HG03442 (cell line): ENCODE results near the gene SPDYE16.
A peak's percentile ranks its signal among the peaks of the same experiment; 100 is the strongest.
"Not testable (repeated sequence)": the region's sequence is repeated elsewhere in the genome, so short reads cannot be mapped to it uniquely, and the experiment has no call there.

Source experiments
- ATAC-seq: cut with Tn5 transposase; IDR thresholded peaks from one replicate; pipeline ENCODE4 v1.9.1; 2021; ENCODE audit warnings: mild to moderate bottlenecking, moderate library complexity; ENCODE audit not compliant: unreplicated experiment

Gene SPDYE16

DNA sequence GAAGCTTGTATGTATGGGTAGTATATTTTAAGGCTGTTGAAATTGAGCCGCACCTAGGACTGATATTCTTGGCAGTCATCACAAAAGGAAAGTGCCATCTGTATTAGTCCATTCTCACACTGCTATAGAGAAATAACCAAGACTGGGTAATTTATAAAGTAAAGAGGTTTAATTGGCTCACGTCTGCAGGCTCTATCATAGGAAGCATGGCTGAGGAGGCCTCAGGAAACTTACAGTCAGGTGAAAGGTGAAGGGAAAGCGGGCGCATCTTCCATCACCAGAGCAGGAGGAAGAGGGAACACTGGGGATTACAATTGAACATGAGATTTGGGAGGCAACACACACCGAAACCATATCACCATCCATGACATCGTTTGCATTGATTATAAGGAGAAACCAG lies 8.9 kb upstream of the SPDYE16 start:
- not testable (repeated sequence) for ATAC-seq

GRCh38 chr7:76549855-76550248 lies 6.8 kb upstream of the SPDYE16 start:
- ATAC-seq: not testable (repeated sequence)

DNA sequence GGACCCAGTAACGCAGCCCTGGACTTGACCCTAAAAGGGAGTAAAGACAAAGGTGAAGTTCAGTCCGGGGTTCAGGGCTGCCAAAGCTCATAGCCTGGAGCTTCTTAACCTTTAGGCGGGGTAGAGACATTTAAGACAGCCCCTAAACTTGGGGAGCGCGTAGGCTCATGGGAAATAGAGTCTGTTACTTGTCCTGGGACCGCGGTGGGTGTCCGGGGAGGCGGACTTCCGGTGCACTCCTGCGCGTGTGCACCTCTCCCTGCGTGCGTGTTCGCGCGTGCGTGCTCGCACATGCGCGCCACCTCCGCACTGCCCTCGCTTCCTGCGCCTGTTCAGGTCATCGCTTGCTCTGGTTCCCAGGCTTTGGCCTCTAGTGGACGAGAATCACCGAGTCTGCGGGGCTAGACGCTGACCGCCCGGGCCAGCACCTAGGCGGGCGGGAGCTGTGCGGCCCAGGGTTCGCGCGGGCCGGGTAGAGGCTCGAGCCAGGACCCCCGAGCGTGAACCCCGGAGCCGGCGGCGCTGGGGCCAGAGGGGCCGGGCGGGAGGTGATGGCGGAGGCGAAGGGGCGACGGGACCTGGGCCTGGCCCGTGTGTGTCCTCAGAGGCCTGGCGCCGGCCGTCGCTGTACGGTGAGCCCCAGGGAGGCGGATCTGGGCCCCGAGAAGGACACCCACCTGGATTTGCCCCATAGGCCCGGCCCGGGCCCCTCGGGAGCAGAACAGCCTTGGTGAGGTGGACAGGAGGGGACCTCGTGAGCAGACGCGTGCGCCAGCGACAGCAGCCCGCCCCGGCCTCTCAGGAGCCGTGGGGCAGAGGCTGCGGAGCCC lies 6.1 kb upstream of the SPDYE16 start:
- peak; percentile 98 for ATAC-seq

- ATAC-seq: not testable (repeated sequence)
These were observed 11.5 kb downstream of the SPDYE16 start for GRCh38 chr7:76531643-76532042.

- not testable (repeated sequence) for ATAC-seq
These were observed 16.9 kb downstream of the SPDYE16 start for GRCh38 chr7:76526183-76526582.

- not testable (repeated sequence) for ATAC-seq
These were observed 26.2 kb downstream of the SPDYE16 start for GRCh38 chr7:76516932-76517331.

- ATAC-seq: peak; percentile 72
These were observed 27.1 kb downstream of the SPDYE16 start for GRCh38 chr7:76515999-76516443.

DNA sequence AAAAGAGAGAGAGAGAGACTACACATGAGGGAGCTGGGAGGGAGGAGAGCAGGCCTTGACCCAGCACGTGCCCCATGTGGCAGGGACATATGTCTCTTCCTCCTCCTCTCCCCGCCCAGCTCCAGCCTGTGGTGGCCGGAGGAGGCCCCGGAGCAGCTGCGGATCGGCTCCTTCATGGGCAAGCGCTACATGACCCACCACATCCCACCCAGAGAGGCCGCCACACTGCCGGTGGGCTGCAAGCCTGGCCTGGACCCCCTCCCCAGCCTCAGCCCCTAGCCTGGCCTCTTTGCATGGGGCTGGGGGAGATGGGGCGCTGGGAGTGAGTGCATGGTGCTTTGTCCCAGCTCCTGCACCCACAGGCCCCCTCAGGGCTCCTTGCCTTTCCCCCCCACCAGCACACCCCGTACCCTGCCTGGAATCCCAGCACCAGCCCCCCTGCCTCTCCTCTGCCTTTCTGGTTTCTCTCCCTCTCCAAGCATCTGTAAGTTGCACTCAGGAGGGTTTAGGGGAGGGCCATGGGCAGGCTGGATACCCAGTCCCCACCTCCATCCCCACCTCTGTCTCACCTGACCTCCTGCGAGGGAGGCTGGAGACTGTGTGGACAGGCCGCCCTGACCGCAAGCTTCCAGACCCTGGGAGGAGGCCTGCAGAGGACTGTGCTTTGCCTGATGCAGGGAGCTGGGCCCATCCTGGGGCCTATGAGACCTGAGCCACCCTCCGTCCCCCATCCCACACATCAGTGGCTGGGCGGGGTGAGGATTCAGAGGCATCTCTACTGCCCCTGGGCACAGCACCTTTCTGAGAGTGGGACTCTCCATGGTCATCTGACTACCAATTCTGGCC lies 27.9 kb downstream of the SPDYE16 start:
- ATAC-seq: no peak

GRCh38 chr7:76513817-76514799 lies 29.0 kb downstream of the SPDYE16 start:
- no peak for ATAC-seq

DNA sequence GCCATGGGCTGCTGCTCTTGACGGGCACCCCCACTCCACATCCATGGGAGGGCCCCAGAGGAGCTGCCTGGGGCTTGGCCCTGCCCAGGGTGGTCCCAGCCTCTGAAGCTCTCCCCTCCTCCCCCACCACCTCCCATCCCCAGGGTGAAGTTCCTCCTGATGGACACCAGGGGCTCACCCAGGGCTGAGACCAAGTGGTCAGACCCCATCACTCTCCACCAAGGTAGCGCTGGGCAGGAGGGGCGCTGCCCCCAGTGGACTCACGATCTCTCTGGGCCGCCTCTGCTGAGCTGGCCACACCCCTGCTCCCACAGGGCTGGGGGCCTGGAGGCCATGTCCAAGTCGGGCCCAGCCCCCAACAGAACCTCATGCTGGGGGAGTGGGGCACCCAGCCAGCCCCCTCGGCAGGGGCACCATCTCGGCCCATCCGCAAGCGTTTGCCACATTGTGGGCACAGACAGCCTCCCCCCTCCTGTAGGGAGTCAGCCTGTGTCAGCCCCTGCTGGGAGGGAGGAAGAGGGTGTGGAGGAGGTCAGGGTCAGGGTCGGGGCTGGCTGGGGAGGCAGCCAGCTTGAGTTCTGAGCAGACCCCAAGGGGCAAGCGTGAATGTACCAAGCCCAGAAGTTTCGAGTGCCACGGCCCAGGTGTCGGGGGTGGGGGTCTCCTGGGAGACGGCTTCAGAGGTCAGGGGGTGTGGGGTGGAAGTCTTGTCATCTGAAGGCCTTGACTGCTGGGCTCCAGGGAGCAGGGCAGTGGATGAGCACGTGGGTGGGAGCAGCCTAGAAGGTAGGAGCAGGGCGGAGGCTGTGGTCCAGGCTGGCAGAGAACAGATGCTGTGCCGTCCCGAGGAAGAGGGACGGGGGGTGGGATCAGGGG lies 29.9 kb downstream of the SPDYE16 start:
- no peak for ATAC-seq

- not testable (repeated sequence) for ATAC-seq
These were observed 30.9 kb downstream of the SPDYE16 start for GRCh38 chr7:76511911-76512885.

DNA sequence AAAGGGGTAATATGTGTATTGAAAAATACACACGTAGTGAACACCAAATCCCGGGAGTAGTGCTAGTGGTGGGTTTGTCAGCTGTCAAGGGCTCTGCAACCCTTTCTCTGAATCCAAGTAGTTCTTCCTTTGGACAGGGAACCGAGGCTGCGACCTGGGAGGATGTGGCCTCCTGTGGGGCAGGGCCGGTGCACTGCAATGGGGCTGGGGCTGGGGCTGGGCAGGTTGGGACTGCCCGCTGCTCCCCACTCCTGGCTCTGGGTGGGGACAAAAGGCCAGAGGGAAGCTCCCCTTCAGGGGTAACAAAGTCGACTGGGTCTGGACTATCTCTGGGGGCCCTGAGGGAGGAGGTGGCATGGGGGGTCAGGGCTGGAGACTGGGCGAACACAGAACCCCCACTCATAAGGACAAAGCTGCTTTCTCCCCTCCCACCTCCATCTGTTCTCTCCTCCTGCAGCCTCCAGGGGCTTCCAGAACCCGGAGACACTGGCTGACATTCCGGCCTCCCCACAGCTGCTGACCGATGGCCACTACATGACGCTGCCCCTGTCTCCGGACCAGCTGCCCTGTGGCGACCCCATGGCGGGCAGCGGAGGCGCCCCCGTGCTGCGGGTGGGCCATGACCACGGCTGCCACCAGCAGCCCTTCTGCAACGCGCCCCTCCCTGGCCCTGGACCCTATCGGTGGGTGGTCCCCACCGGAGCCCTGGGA lies 31.7 kb downstream of the SPDYE16 start:
- not testable (repeated sequence) for ATAC-seq

GRCh38 chr7:76509931-76510877 lies 32.9 kb downstream of the SPDYE16 start, which contains the start of gene UPK3B:
Gene UPK3B (plus strand): TSS chr7:76510552. CDS start chr7:76510653, 101 bp downstream.
- no peak for ATAC-seq

DNA sequence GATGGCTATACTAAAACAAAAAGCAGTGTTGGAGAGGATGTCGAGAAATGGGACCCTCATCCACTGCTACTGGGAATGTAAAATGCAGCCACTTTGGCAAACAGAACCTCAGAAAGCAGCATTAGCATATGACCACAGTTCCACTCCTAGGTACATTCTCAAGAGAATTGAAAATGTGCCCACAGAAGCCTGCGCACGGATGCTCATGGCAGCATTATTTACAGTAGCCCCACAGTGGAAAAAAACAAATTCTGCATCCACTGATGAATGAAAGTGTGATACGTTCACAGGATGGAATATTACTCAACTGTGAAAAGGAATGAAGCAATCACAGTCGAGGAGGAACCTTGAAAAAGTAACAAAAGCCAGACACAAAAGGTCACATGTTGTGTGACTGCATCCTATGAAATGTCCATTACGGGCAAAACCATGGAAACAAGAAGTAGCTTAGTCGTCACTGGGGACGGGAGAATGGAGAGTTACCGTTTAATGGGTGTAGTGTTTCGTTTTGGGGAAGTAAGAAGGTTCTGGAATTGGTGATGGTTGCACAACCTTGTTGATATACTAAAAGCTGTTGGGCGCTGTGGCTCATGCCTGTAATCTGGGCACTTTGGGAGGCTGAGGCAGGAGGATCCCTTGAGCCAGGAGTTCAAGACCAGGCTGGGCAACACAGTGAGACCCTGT lies 35.2 kb downstream of the SPDYE16 start:
- no peak for ATAC-seq

DNA sequence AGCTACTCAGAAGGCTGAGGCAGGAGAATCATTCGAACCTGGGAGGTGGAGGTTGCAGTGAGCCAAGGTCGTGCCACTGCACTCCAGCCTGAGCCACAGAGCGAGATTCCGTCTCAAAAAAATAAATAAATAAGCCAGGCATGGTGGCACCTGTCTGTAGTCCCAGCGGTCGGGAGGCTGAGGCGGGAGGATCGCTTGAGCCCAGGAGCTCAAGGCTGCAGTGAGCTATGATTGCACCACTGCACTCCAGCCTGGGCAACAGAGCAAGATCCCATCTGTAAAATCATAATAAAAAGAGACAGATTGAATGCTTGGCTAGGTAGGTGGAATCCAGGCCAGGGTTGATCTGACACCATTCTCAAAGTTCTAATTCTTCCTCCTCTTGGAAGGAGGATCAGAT lies 36.5 kb downstream of the SPDYE16 start:
- ATAC-seq: not testable (repeated sequence)

DNA sequence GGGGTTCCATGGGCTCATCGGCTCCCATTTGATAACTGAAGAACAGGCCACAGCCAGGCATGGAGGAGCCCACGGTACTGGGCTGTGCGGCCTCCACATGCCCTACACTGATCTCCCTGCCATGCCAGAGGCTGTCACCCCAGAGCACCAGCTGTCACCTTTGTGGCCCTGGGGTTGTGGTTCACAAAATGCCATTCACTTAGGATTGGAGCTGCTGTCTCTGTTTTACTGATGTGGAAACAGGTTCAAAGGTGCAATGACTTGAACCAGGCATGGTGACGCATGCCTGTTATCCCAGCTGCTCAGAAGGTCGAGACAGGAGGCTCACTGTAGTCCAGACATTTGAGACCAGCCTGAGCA lies 37.0 kb downstream of the SPDYE16 start:
- ATAC-seq: no peak
